OCI-LY7 (cell line): ENCODE results near the gene COL4A5.

Experiments
- EZH2phosphoT487 ChIP-seq: fragments of 200-600 bp; sonication (generic); IDR thresholded peaks from 2 replicates; pipeline ENCODE4 v1.6.1; 2018; ENCODE audit warnings: low read depth, borderline replicate concordance, mild to moderate bottlenecking, mixed run types, antibody characterized with exemption, low read length, moderate library complexity, mixed read lengths
- TF ChIP-seq, protein P1 (sequence below): fragments of 200-600 bp; sonication (generic); conservative IDR thresholded peaks from 2 replicates; pipeline ENCODE4 v1.5.1; 2014; ENCODE audit warnings: mild to moderate bottlenecking, antibody characterized with exemption, low read length, moderate library complexity, mixed read lengths

DNA sequence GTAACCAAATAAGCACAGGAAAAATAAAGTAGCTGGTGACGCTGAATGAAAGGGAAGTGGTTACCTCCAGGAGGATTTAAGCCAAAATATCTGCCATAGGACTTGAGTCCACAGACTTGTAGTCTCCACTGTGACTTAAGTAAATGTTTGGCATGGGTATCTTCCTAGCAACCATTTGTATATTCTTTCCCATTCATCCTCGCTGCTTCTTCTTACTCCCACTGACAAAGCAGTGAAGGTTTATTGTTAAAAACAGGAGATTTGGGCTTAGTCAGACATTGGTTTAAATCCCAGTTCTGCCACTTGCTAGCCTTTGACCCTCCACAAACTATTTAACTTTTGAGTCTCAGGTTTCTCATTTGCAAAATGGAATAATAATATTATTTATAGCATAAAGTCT is 23.7 kb upstream of the COL4A5 start:
- TF ChIP-seq, protein P1, sequence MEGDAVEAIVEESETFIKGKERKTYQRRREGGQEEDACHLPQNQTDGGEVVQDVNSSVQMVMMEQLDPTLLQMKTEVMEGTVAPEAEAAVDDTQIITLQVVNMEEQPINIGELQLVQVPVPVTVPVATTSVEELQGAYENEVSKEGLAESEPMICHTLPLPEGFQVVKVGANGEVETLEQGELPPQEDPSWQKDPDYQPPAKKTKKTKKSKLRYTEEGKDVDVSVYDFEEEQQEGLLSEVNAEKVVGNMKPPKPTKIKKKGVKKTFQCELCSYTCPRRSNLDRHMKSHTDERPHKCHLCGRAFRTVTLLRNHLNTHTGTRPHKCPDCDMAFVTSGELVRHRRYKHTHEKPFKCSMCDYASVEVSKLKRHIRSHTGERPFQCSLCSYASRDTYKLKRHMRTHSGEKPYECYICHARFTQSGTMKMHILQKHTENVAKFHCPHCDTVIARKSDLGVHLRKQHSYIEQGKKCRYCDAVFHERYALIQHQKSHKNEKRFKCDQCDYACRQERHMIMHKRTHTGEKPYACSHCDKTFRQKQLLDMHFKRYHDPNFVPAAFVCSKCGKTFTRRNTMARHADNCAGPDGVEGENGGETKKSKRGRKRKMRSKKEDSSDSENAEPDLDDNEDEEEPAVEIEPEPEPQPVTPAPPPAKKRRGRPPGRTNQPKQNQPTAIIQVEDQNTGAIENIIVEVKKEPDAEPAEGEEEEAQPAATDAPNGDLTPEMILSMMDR, result no peak
- TF ChIP-seq EZH2phosphoT487, result no peak
